GM19025 (cell line): ENCODE data around the gene GPRC6A.
A peak's percentile ranks its signal among the peaks of the same experiment; 100 is the strongest.
"Not testable (repeated sequence)": the region's sequence is repeated elsewhere in the genome, so short reads cannot be mapped to it uniquely, and the experiment has no call there.

Experiments used
- ATAC-seq: cut with Tn5 transposase; IDR thresholded peaks from one replicate; pipeline ENCODE4 v1.9.1; 2021; ENCODE audit warnings: mild to moderate bottlenecking, low read depth, moderate library complexity; ENCODE audit not compliant: unreplicated experiment

The GPRC6A gene, protein sequence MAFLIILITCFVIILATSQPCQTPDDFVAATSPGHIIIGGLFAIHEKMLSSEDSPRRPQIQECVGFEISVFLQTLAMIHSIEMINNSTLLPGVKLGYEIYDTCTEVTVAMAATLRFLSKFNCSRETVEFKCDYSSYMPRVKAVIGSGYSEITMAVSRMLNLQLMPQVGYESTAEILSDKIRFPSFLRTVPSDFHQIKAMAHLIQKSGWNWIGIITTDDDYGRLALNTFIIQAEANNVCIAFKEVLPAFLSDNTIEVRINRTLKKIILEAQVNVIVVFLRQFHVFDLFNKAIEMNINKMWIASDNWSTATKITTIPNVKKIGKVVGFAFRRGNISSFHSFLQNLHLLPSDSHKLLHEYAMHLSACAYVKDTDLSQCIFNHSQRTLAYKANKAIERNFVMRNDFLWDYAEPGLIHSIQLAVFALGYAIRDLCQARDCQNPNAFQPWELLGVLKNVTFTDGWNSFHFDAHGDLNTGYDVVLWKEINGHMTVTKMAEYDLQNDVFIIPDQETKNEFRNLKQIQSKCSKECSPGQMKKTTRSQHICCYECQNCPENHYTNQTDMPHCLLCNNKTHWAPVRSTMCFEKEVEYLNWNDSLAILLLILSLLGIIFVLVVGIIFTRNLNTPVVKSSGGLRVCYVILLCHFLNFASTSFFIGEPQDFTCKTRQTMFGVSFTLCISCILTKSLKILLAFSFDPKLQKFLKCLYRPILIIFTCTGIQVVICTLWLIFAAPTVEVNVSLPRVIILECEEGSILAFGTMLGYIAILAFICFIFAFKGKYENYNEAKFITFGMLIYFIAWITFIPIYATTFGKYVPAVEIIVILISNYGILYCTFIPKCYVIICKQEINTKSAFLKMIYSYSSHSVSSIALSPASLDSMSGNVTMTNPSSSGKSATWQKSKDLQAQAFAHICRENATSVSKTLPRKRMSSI

DNA sequence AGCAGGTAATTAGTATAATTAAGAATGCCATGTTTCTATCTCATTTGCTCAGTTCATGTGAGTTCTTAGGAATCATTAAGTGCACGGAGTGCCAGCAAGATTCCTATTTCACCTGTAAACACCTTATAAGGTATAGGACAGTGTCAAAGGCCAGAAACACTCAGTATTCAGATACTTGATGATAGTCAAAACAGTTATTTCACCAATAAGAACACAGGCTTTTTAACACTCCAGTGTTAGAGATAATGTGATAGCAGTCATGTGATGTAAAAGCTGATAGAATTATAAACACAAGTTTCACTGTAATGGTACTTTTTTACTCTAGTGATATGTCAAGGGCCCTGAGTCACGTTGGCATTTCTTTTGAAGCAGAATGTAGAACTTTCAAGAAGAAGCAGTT, at the start of gene GPRC6A:
Gene GPRC6A, minus strand, starts transcription at position 101 of the 400 bp plus-strand sequence. Its CDS starts 70 bp downstream, at position 31.
- no peak for ATAC-seq

DNA sequence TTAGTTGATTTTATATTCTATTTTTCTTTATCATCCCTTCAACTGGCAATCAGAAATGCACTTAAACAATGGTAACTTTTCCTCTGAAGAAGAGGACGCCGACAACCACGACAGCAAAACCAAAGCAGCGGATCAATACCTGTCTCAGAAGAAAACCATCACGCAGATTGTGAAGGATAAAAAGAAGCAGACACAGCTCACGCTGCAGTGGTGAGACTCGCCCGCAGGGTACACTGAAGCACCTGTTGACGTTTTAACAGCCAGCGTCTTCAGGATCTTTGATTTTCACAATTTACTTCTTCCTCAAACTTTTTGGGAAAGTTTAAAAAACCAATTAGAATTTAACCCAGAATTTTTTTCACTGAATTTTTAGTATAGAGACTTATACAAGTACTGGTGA, 48.9 kb upstream of the GPRC6A start:
- no peak for ATAC-seq

- ATAC-seq: no peak
These were observed 48.0 kb upstream of the GPRC6A start, which contains the start of gene RFX6 for GRCh38 chr6:116876635-116877611. TSS of gene RFX6 (plus strand) at chr6:116877242. CDS start at chr6:116877276, 34 bp downstream.

- no peak for ATAC-seq
These were observed 47.2 kb upstream of the GPRC6A start for GRCh38 chr6:116876107-116876506.

GRCh38 chr6:116872771-116873170, 43.9 kb upstream of the GPRC6A start:
- no peak for ATAC-seq

- ATAC-seq: peak; percentile 82
These were observed 37.5 kb upstream of the GPRC6A start for GRCh38 chr6:116866281-116866871.

DNA sequence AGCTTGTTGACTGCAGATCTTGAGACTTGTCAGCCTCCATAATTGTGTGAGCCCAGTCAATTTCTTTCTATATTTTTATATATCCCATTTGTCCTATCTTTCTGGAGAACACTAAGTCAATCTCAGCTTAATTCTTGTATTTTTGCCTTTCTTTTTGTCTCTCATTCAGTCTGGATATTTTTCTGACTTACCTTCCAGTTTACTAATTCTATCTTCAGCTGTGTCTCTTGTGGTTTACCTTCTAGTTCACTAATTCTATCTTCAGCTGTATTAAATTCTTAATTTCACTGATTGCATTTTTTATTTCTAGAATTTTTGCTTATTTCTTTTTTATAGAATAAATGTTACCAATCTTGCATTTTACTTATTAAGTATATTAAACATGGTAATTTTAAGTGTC, 30.4 kb upstream of the GPRC6A start:
- ATAC-seq: no peak

- no peak for ATAC-seq
These were observed 29.2 kb upstream of the GPRC6A start for GRCh38 chr6:116858060-116858459.

DNA sequence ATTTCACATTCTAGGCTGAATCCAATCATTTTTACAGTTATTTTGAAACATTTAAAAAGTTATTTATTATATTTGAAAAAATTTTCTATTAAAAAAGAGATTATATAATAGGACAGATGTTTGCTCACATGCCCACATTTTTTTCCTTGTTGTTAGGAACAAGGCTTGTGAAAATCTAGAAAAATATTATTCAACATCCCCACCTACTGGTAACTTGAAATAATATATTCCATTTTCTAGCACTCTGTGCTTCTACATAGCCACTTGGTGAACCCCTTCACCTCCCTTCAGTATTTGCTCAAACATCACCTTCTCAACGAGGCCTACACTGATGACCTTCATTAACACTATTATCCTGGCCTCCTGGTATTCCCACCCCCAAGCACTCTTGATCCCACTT, 18.3 kb upstream of the GPRC6A start:
- ATAC-seq: no peak

- ATAC-seq: no peak
These were observed 13.6 kb upstream of the GPRC6A start for GRCh38 chr6:116842459-116842858.

GRCh38 chr6:116840091-116840490, 11.2 kb upstream of the GPRC6A start:
- ATAC-seq: no peak

DNA sequence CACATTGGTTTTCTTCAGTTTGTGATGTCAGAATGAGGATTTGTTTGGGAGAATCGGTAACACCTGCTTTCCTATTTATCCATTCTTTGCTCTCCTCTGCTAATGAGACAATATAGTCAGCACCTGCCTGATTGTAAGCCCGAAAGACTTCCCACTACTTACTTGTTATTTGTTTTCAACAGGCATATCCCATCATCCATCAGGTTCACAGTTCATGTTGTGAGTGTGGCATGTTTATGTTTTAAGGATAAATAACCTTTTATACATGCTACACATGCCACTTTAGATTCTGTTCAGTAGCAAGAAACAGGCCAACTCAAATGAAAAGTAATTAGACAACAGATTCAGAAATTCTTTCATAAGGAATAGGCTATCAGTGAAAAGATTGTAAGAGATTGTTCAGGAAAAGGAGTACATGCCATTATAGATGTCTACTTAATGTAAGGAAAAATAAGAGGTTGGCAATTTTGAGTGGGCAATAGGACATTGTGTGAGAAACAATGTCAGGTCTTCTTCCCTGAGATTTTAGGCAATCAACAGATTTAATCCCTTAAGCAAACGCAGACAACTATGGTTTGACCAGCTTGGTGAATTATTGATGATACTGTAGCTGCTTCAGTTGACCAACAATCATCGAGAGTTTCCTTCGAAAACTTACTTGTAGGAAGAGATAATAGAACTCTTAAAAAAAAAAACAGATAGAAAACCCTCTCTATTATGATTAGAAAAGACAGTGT, 7.9 kb upstream of the GPRC6A start:
- no peak for ATAC-seq

- not testable (repeated sequence) for ATAC-seq
These were observed 5.6 kb upstream of the GPRC6A start for GRCh38 chr6:116834526-116834925.

GRCh38 chr6:116827561-116828240, 1.2 kb downstream of the GPRC6A start:
- ATAC-seq: no peak

DNA sequence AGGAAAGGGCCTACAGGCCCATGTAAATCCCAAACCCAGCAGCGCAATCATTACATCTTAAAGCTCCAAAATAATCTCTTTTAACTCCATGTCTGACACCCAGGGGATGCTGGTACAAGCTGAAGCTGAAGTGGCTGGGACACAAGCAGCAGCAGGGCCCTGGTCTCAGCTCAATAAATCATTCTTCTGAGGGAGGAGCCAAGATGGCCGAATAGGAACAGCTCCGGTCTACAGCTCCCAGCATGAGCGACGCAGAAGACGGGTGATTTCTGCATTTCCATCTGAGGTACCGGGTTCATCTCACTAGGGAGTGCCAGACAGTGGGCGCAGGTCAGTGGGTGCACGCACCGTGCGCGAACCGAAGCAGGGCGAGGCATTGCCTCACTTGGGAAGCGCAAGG, 12.5 kb downstream of the GPRC6A start:
- not testable (repeated sequence) for ATAC-seq

GRCh38 chr6:116812051-116812650, 16.7 kb downstream of the GPRC6A start:
- no peak for ATAC-seq

DNA sequence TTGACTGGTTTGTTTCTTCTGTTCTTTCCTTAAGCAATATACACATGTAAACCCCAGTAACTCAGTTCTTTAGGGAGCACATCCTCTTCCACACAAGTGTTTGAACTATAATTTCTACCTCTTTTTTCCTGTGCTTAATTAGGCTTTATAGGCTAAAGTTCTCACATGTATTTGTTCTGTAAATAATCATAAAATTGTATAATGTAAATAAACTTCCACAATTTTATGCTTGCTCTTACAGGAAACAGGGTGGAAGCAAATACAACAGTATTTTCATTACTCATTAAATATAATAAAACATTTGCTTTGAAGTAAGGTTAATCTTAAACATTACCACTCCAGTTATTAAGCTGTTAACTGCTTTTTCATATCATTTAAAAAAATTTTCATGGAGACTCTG, 26.9 kb downstream of the GPRC6A start:
- no peak for ATAC-seq

- ATAC-seq: no peak
These were observed 28.9 kb downstream of the GPRC6A start for GRCh38 chr6:116799945-116800344.
